T-helper 9 cell (primary cell): Measurements from ENCODE around the gene GP1BB.

Experiments
- DNase-seq: peaks from one replicate; pipeline ENCODE4 v3.0.0-alpha.2; 2020

Gene GP1BB

GRCh38 chr22:19727310-19728150 is 4.2 kb downstream of the GP1BB start:
- DNase-seq = no peak

GRCh38 chr22:19728271-19728670 is 4.9 kb downstream of the GP1BB start:
- DNase-seq = no peak

- DNase-seq = no peak
These were observed 5.5 kb downstream of the GP1BB start for GRCh38 chr22:19728836-19729235.

GRCh38 chr22:19729507-19729906 is 6.2 kb downstream of the GP1BB start:
- no peak for DNase-seq

- no peak for DNase-seq
These were observed 6.9 kb downstream of the GP1BB start for GRCh38 chr22:19730198-19730597.

- DNase-seq = peak; percentile 87
These were observed 7.5 kb downstream of the GP1BB start for GRCh38 chr22:19730655-19731360.

GRCh38 chr22:19731361-19732135 is 8.2 kb downstream of the GP1BB start:
- DNase-seq = no peak

- DNase-seq = no peak
These were observed 9.2 kb downstream of the GP1BB start for GRCh38 chr22:19732403-19733113.

- no peak for DNase-seq
These were observed 10.4 kb downstream of the GP1BB start for GRCh38 chr22:19733755-19734154.

GRCh38 chr22:19734163-19734562 is 10.8 kb downstream of the GP1BB start:
- DNase-seq = no peak

GRCh38 chr22:19734837-19735382 is 11.6 kb downstream of the GP1BB start:
- DNase-seq = no peak

GRCh38 chr22:19735665-19736510 is 12.5 kb downstream of the GP1BB start:
- no peak for DNase-seq

- no peak for DNase-seq
These were observed 14.7 kb downstream of the GP1BB start for GRCh38 chr22:19737846-19738663.

GRCh38 chr22:19738664-19739447 is 15.5 kb downstream of the GP1BB start:
- no peak for DNase-seq

GRCh38 chr22:19739448-19739895 is 16.1 kb downstream of the GP1BB start:
- DNase-seq = no peak

- no peak for DNase-seq
These were observed 16.6 kb downstream of the GP1BB start for GRCh38 chr22:19739911-19740449.

- DNase-seq = no peak
These were observed 17.2 kb downstream of the GP1BB start for GRCh38 chr22:19740586-19740985.

GRCh38 chr22:19741053-19741452 is 17.7 kb downstream of the GP1BB start:
- no peak for DNase-seq
